Neural cell (in vitro differentiated cells): ENCODE results near the gene LRMDA. TPM values are rescaled to one million over a fixed set of nuclear protein-coding genes. Genes with fewer than 3 reads are reported as not detected.
A peak's percentile ranks its signal among the peaks of the same experiment; 100 is the strongest.

Experiments
- H2AFZ ChIP-seq: fragments of 200-600, 300-800 bp; sonication (generic), shearing (Covaris generic); 2 replicates; pipeline ENCODE4 v1.6.0; 2014; ENCODE audit warnings: low read depth, mild to moderate bottlenecking, antibody characterized with exemption, low read length, moderate library complexity
- H3F3A ChIP-seq: fragments of 200-600 bp; shearing (Covaris generic); 2 replicates; pipeline ENCODE4 v1.6.1; 2016; ENCODE audit warnings: mild to moderate bottlenecking, moderate library complexity, mixed read lengths, antibody characterized with exemption, low read length; ENCODE audit not compliant: insufficient read depth, poor library complexity, severe bottlenecking
- H3K27ac ChIP-seq: fragments of 200-600, 300-800 bp; sonication (generic), shearing (Covaris generic); 2 replicates; pipeline ENCODE4 v1.5.1; 2014; ENCODE audit warnings: mild to moderate bottlenecking, low read length, moderate library complexity
- H3K27me3 ChIP-seq: fragments of 300-800, 200-600 bp; sonication (generic), shearing (Covaris generic); 2 replicates; pipeline ENCODE4 v1.6.0; 2014; ENCODE audit warnings: mild to moderate bottlenecking, low read depth, low read length, moderate library complexity; ENCODE audit not compliant: insufficient read depth
- H3K36me3 ChIP-seq: fragments of 300-800, 200-600 bp; sonication (generic), shearing (Covaris generic); 2 replicates; pipeline ENCODE4 v1.5.1; 2014; ENCODE audit warnings: mild to moderate bottlenecking, antibody characterized with exemption, low read length, moderate library complexity; ENCODE audit not compliant: insufficient read depth
- H3K4me2 ChIP-seq: fragments of 300-800, 200-600 bp; sonication (generic), shearing (Covaris generic); 2 replicates; pipeline ENCODE4 v1.6.0; 2014; ENCODE audit warnings: mild to moderate bottlenecking, low read length
- H3K4me3 ChIP-seq: fragments of 300-800, 200-600 bp; sonication (generic), shearing (Covaris generic); 2 replicates; pipeline ENCODE4 v1.5.1; 2014; ENCODE audit warnings: mild to moderate bottlenecking, low read length, moderate library complexity
- H3K79me2 ChIP-seq: fragments of 200-600 bp; shearing (Covaris generic); replicated peaks from 2 replicates; pipeline ENCODE4 v1.6.0; 2014; ENCODE audit warnings: mild to moderate bottlenecking, low read length, moderate library complexity; ENCODE audit not compliant: insufficient read depth
- H3K9ac ChIP-seq: fragments of 300-800, 200-600 bp; sonication (generic), shearing (Covaris generic); 2 replicates; pipeline ENCODE4 v1.6.1; 2016; ENCODE audit warnings: mild to moderate bottlenecking, low read length, mixed read lengths
- H3K9me2 ChIP-seq: fragments of 200-600 bp; shearing (Covaris generic); 2 replicates; pipeline ENCODE4 v1.6.1; 2016; ENCODE audit warnings: mild to moderate bottlenecking, low read length, mixed read lengths; ENCODE audit not compliant: insufficient read depth
- H3K9me3 ChIP-seq: fragments of 200-600, 300-800 bp; sonication (generic), shearing (Covaris generic); 2 replicates; pipeline ENCODE4 v1.6.1; 2016; ENCODE audit warnings: mild to moderate bottlenecking, mixed run types, low read length, moderate library complexity, mixed read lengths
- H4K20me1 ChIP-seq: fragments of 200-600 bp; shearing (Covaris generic); 2 replicates; pipeline ENCODE4 v1.6.1; 2016; ENCODE audit warnings: mild to moderate bottlenecking, mixed run types; ENCODE audit not compliant: insufficient read depth
- CTCF ChIP-seq: fragments of 450-650 bp; IDR thresholded peaks from 2 replicates; pipeline ENCODE4 v1.5.1; 2014; ENCODE audit warnings: antibody characterized with exemption, mild to moderate bottlenecking, moderate library complexity; ENCODE audit not compliant: poor library complexity, severe bottlenecking
- EP300 ChIP-seq: fragments of 450-650 bp; conservative IDR thresholded peaks from 2 replicates; pipeline ENCODE4 v1.6.1; 2014; ENCODE audit warnings: antibody characterized with exemption, mild to moderate bottlenecking, moderate library complexity; ENCODE audit not compliant: poor library complexity, severe bottlenecking
- EZH2 ChIP-seq: fragments of 200-600, 300-800 bp; shearing (Covaris generic), sonication (generic); IDR thresholded peaks from 2 replicates; pipeline ENCODE4 v1.6.1; 2014; ENCODE audit warnings: antibody characterized with exemption, low read length, borderline replicate concordance, mild to moderate bottlenecking; ENCODE audit not compliant: insufficient read depth, poor library complexity, severe bottlenecking
- MXI1 ChIP-seq: fragments of 450-650 bp; conservative IDR thresholded peaks from 2 replicates; pipeline ENCODE4 v1.6.1; 2014; ENCODE audit warnings: antibody characterized with exemption, mild to moderate bottlenecking; ENCODE audit not compliant: poor library complexity, severe bottlenecking
- POLR2AphosphoS5 ChIP-seq: IDR thresholded peaks from 2 replicates; pipeline ENCODE4 v1.6.1; 2012
- RAD21 ChIP-seq: fragments of 450-650 bp; conservative IDR thresholded peaks from 2 replicates; pipeline ENCODE4 v1.6.1; 2014; ENCODE audit warnings: antibody characterized with exemption, mild to moderate bottlenecking, moderate library complexity
- REST ChIP-seq: IDR thresholded peaks from 2 replicates; pipeline ENCODE4 v1.6.1; 2012; ENCODE audit warnings: borderline replicate concordance
- SMC3 ChIP-seq: fragments of 450-650 bp; conservative IDR thresholded peaks from 2 replicates; pipeline ENCODE4 v1.6.1; 2014; ENCODE audit warnings: antibody characterized with exemption, mild to moderate bottlenecking, moderate library complexity; ENCODE audit not compliant: poor library complexity
- TAF1 ChIP-seq: IDR thresholded peaks from 2 replicates; pipeline ENCODE4 v1.6.1; 2012; ENCODE audit warnings: low read depth
- polyA plus RNA-seq: library from polyadenylated mRNA; depleted of rRNA; stranded (reverse); fragments of >200 nt; gene quantifications from 2 replicates; pipeline ENCODE4 v1.2.3, GENCODE V29; 2014

Gene LRMDA
- polyA plus RNA-seq, 1 donor from 2014 or later = 5.6 TPM

- no peak overlapping the region for H2AFZ ChIP-seq
- no peak for TF ChIP-seq MXI1
- no peak for TF ChIP-seq TAF1
- no peak for TF ChIP-seq EP300
- no peak for TF ChIP-seq CTCF
- no peak for TF ChIP-seq SMC3
- no peak for TF ChIP-seq EZH2
- no peak for TF ChIP-seq REST
- TF ChIP-seq POLR2AphosphoS5 = no peak
- no peak for TF ChIP-seq RAD21
- H3K4me2 ChIP-seq = no peak overlapping the region
- peak overlapping the region; percentile 99 for H3K27ac ChIP-seq
- H3K36me3 ChIP-seq = peaks cover 13% of the 10 kb centered on the region
- H3F3A ChIP-seq = no peaks in the 10 kb centered on the region
- H3K79me2 ChIP-seq = peaks cover 68% of the 10 kb centered on the region
- peak overlapping the region; percentile 100 for H3K9ac ChIP-seq
- peak overlapping the region; percentile 94 for H3K4me3 ChIP-seq
- no peaks in the 10 kb centered on the region for H3K9me3 ChIP-seq
- no peaks in the 10 kb centered on the region for H3K9me2 ChIP-seq
- peaks cover 62% of the 10 kb centered on the region for H3K27me3 ChIP-seq
- H4K20me1 ChIP-seq = peaks cover 14% of the 10 kb centered on the region
Measured at GRCh38 chr10:75394221-75394620, 37.2 kb upstream of the LRMDA start.

GRCh38 chr10:75395066-75395931 is 36.1 kb upstream of the LRMDA start:
- TF ChIP-seq EZH2 (no peak), REST (no peak), TAF1 (no peak), POLR2AphosphoS5 (peak; percentile 21), CTCF (peak; percentile 89), MXI1 (peak; percentile 31), RAD21 (peak; percentile 73), SMC3 (peak; percentile 85), EP300 (peak; percentile 42)
- no peak overlapping the region for H2AFZ ChIP-seq
- peaks cover 72% of the 10 kb centered on the region for H3K79me2 ChIP-seq
- no peaks in the 10 kb centered on the region for H3K9me2 ChIP-seq
- no peaks in the 10 kb centered on the region for H3F3A ChIP-seq
- H3K9ac ChIP-seq = peak overlapping the region; percentile 100
- peak overlapping the region; percentile 99 for H3K27ac ChIP-seq
- H3K4me3 ChIP-seq = peak overlapping the region; percentile 94
- H3K9me3 ChIP-seq = no peaks in the 10 kb centered on the region
- peak overlapping the region; percentile 89 for H3K4me2 ChIP-seq
- H3K27me3 ChIP-seq = peaks cover 66% of the 10 kb centered on the region
- H4K20me1 ChIP-seq = peaks cover 21% of the 10 kb centered on the region
- H3K36me3 ChIP-seq = peaks cover 18% of the 10 kb centered on the region
